NCI-H1694 treated with DMSO at 0.1 percent for 48 hours (cell line): ENCODE measurements around the gene TRIO.

Experiments used
- DNase-seq: peaks from one replicate; lab custom pipeline; 2025; lab: John Stamatoyannopoulos, UW

Gene TRIO

DNA sequence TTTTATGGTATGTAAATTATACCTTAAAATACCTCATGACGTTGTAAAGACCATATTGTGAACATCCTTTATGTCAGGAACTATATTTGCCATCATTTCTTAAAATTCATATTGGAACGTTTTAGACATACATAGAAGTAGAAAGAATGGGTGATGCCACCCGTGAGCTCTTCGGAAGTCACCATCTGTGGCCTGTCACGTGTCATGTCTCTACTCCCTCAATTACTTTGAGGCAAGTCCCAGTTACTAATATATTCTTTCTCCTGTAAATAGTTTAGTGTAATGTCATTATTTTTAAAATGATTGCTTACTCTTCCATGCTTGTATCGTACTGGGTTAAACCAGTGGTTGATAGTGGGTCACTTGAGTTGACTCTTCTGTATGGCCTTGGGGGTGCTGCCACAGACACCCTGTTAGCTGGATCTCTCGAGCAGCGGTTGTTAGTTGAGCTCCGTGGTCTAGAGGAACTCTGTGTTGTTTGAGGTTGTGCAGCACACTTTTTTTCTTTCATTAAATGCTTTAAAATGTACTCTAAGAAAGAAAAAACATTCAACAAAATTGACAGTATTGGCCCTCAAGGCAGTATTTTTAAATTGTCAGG, 66.2 kb downstream of the TRIO start:
- no peak for DNase-seq

- no peak for DNase-seq
Measured at GRCh38 chr5:14209836-14210235, 66.7 kb downstream of the TRIO start.

GRCh38 chr5:14210729-14211128, 67.6 kb downstream of the TRIO start:
- DNase-seq: no peak

GRCh38 chr5:14211818-14212803, 69.0 kb downstream of the TRIO start:
- no peak for DNase-seq

DNA sequence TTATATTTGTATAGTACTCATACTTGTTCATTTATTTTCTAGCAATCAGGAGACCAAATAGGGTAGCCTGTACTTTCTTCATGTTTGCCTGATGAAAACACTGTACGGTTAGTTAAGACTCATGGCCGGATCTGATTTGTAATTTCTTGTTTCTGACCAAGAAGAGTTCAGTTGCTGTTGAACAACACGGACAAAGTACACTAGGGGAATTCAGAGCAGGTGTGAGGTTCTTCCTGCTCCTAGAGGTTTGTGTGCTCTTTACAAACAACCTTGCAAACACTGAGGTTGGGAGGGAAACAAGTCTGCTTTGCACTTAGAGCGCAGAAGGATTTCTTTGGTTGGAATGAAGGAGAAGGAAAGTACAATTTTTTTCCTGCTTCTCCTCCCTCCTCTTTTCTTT, 69.7 kb downstream of the TRIO start:
- DNase-seq: no peak

- no peak for DNase-seq
Measured at GRCh38 chr5:14213253-14213652, 70.1 kb downstream of the TRIO start.

DNA sequence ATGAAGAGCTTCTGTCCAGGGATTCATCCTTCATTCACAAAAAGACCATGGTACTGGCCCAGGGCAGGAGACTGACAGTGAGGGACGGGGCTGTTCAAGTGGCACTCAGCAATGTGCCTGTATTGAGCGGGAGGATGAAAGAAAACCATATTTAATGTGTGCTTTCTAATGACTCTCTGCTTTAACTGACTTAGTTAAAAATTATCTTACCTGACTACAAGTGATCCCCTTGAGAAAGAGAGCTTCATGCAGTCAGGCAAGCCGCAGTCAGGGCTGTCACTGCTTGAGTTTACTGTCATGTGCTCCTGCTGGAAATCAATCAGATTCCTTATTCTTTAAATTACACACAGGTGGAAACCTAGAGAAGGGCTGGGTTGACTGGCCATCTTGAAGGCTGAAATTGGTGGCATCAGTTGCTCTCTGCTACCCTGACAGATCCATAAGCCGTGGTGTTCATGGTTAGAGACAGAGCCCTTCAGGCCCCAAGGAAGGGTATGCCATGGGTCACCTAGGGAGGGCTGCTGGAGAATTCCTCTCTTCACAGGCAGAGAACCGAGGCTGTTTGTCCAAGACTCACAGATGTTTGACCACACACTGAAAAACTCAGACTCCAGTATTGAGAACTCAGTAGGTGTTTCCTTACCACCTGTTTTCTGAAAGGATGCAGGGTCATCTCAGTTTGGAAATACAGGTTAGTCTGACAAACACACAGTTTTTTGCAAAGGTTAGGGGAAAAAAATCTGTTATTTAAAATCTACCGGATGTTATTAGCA, 70.9 kb downstream of the TRIO start:
- DNase-seq: no peak

- no peak for DNase-seq
Measured at GRCh38 chr5:14215901-14216300, 72.8 kb downstream of the TRIO start.

DNA sequence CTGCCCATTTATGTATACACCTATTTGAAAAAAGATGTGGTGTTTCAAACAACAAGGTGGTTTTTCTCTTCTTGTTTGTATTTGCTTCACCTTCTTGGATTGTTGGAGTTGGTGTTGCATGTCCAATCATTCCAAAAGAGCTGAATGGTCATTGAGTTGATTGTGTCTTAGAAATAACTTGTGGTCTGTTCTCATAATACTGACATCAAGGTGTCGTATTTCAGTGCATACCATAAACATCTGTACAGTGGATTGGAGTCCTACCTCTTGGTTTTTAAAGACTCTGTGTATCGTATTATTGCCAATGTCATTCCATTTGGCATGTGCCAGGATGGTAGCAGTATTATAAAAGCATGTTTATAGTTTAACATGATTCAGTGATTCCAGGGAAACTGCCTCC, 73.2 kb downstream of the TRIO start:
- DNase-seq: no peak

DNA sequence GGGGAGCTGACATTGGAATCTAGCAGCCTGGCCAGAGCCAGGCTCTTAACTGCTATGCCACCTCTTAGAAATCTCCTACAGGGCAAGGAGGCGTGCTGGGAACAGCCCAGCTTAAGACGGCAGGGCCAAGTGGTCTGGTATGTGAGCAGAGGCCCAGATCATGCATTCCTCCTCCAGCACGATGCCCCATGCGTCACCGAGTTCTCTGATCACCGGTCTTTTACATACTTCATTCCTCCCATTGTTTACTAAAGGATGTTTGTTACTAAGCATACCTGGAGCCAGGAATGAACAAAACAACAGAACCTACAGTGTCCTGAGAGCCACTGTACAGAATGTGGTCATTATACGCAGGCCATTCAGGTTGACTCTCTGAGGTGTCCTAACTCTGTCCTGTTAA, 73.8 kb downstream of the TRIO start:
- DNase-seq: no peak

GRCh38 chr5:14217587-14217986, 74.4 kb downstream of the TRIO start:
- DNase-seq: no peak

- no peak for DNase-seq
Measured at GRCh38 chr5:14218011-14218410, 74.9 kb downstream of the TRIO start.

DNA sequence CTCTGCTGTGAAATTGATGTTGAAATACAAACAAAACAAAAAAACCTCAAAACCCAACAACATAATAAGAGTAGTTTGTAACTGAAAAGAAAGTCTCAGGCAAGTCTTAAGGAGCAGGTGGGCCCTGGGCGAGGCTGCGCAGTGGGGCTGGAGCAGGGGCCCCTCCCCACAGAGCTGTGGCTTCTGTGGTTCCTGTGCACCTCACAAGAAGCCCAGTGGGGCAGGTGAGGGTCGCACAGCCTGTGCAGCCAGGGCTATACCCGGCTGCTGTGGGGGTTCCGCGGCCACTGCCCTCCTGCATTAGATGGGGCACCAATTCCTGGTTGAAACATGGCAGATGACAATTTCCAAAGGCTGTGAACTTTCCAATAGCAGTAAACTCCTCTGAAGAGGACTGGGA, 75.3 kb downstream of the TRIO start:
- DNase-seq: no peak

DNA sequence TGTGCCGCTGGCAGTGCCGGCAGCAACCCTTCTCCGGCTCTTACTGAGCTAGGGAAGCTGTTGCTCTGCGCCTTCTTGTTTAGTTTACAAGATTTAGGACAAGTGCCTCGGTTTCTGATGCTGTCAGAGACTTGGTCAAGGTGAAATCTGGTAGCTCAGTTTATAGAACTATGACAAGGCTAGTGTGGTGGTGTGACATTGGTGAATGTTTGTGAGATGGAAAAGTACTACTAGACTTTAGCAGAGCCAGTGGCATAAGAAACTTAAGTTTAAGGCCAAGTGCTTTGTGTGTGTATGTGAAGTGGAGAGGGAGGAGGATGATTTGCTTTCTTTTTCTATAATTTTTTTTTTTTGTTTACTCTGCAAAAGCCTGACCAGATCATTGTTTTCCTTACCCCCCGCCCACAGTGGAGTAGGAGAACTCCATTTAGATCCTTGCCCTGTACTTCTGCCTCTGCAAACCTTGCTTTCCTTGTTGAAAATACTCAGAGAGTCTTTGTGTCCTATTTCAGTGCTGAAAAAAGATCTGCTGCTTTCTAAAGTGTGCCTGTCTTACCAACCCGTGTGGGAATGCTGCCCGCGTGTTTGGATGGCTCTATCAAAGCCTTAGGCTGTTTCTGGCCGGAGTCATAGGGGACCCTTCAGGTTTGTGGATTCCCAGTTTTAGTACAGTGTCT, 75.9 kb downstream of the TRIO start:
- no peak for DNase-seq

DNA sequence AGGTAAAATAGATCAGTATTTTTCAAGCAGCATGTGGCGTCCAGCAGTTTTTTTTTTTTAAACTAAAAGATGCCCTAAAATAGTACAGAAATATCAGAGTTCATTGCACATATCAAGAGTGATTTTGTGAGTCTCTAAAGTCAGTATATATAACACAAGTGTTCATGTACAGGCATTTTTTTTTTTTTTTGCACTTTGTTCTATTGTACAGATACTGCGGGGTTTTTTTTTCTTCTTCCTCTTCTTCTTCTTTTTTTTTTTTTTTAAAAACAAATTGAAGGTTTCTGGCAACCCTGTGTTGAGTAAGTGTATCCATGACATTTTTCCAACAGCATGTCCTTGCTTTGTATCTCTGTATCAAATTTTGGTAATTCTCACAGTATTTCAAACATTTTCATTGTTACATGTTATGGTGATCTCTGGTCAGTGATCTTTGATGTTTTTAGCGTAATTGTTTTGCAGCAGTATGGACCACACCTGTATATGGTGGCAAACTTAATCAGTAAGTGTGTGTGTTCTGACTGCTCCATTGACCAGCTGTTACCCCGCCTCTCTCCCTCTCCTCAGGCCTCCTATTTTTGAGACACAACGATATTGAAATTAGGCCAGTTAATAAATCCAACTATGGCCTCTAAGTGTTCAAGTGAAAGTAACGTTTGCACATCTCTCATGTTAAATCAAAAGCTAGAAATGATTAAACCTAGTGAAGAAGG, 76.8 kb downstream of the TRIO start:
- no peak for DNase-seq

GRCh38 chr5:14220642-14221041, 77.5 kb downstream of the TRIO start:
- DNase-seq: no peak

DNA sequence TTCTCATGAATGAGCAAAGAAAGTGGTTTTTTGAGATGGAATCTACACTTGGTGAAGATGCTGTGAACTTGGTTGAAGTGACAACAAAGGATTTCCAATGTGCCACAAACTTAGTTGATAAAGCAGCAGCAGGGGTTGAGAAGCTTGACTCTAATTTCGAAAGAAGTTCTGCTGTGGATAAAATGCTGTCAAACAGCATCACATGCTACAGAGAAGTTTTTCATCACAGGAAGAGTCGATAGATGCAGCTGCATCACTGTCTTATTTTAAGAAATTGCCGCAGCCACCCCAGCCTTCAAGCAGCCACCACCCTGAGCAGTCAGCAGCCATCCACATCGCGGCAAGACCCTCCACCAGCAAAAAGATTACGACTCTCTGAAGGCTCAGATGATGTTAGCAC, 78.6 kb downstream of the TRIO start:
- no peak for DNase-seq

DNA sequence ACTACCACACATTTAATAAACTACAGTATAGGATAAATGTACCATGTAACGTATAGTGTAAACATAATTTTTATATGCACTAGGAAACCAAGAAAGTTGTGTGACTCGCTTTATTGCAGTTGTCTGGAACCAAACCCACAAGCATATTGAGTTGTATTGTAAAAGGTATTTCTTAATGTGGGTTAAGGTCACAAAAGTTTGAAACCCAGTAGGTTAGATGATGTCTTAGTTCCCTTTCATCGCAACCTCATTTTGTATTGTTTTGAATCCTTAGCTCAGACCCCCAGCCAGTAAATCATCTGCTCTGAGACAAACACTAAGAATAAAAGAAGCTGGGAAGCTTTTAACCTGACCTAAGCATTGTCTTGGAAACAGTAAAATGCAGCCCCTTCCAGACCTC, 79.1 kb downstream of the TRIO start:
- DNase-seq: no peak

GRCh38 chr5:14223372-14223771, 80.2 kb downstream of the TRIO start:
- DNase-seq: no peak

DNA sequence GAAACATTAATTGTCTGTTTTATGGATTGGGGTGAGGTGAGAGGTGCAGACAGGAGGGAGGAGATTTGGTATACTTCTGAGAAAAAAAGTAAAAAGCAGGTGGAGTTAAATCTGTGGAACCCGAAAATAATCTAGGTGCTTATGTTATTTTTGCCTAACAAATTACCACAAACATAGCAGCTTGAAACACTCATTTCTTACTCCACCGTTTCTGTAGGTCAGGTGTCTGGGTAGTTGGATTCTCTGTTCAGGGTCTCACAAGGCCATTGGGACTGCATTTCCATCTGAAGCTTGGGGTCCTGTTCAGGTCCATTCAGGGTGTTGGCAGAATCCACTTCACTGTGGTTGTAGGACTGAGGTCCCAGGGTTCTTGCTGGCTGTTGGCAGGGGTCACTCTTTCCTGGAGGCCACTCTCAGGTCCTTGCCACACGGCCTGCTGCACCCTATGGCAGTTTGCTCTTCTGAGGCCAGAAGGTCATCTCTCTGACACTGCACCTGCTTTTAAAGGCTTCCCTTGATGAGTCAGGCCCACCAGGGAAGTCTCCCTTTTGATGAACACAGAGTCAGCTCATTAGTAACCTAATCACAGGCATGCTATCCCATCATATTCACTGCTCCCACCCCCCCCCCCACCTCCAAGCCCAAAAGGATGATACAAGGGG, 82.2 kb downstream of the TRIO start:
- DNase-seq: no peak

DNA sequence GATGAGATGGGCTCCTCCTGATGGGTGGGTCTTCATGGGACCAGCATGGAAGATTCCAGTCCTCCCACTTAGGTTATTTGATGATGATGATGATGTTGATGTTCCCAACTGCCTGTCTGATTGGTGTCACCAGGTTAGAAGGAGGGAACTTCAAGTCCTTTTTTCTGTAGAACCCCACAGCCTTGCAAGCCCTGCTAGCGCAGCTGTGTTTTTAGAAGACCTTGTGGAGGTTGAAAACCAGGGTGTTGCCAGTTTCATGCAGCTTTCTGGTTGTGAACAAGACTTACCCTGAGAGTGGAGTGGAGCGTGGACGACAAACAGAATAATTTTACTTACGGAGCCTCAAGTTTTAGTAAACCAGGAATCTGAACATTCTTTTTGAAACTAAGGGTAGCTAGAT, 83.0 kb downstream of the TRIO start:
- DNase-seq: no peak
